Liver (tissue), 9 donors: ENCODE results near the gene CNKSR3. TPM values are rescaled to one million over a fixed set of nuclear protein-coding genes. Genes with fewer than 3 reads are reported as not detected.
A peak's percentile ranks its signal among the peaks of the same experiment; 100 is the strongest.

ENCODE experiments used
- DNase-seq: peaks from one replicate; pipeline ENCODE4 v3.0.0-alpha.2; 2017; ENCODE audit warnings: low spot score
- H3K27ac ChIP-seq, 2 donors: one replicate each; pipeline ENCODE4 v1.7.0; 2013; ENCODE audit warnings: inconsistent platforms in 2 of 2, low read length in 2 of 2, control low read depth in 1 of 2, low read depth in 1 of 2, mild to moderate bottlenecking in 1 of 2
- H3K27me3 ChIP-seq, 4 donors: one replicate each; pipeline versions ENCODE4 v1.6.1 to v1.7.0; 2013; ENCODE audit warnings: low read length in 3 of 4, inconsistent platforms in 1 of 4, mild to moderate bottlenecking in 1 of 4, moderate library complexity in 1 of 4; ENCODE audit not compliant: control insufficient read depth in 4 of 4, insufficient read depth in 4 of 4
- H3K36me3 ChIP-seq, 4 donors: one replicate each; pipeline versions ENCODE4 v1.6.1 to v1.7.0; 2013; ENCODE audit warnings: low read length in 3 of 4, mild to moderate bottlenecking in 3 of 4, low read depth in 1 of 4, moderate library complexity in 1 of 4; ENCODE audit not compliant: control insufficient read depth in 4 of 4, insufficient read depth in 3 of 4
- H3K4me1 ChIP-seq, 4 donors: one replicate each; pipeline versions ENCODE4 v1.6.1 to v1.7.0; 2013; ENCODE audit warnings: low read length in 3 of 4, mild to moderate bottlenecking in 3 of 4, moderate library complexity in 1 of 4; ENCODE audit not compliant: control insufficient read depth in 4 of 4, insufficient read depth in 4 of 4
- H3K4me3 ChIP-seq, 3 donors: one replicate each; pipeline versions ENCODE4 v1.6.1 to v1.7.0; 2013; ENCODE audit warnings: low read length in 3 of 3, control low read depth in 1 of 3, low read depth in 1 of 3, mild to moderate bottlenecking in 1 of 3
- H3K9ac ChIP-seq, 2 donors: one replicate each; pipeline ENCODE4 v1.7.0; 2013; ENCODE audit warnings: low read length in 2 of 2, mild to moderate bottlenecking in 2 of 2, moderate library complexity in 2 of 2, control low read depth in 1 of 2, low read depth in 1 of 2
- H3K9me3 ChIP-seq, 4 donors: one replicate each; pipeline versions ENCODE4 v1.6.1 to v1.7.0; 2013; ENCODE audit warnings: low read length in 3 of 4; ENCODE audit not compliant: control insufficient read depth in 4 of 4
- ATF3 ChIP-seq: IDR thresholded peaks from 2 replicates; pipeline ENCODE4 v1.6.1; 2016; ENCODE audit warnings: antibody characterized with exemption
- CTCF ChIP-seq: fragments of 150-350 bp; IDR thresholded peaks from 2 replicates; pipeline ENCODE4 v1.5.1; 2017; ENCODE audit warnings: improper control_type of control experiment, low read depth, low read length; ENCODE audit not compliant: missing input control
- EGR1 ChIP-seq, 2 donors: IDR thresholded peaks; 2 replicates each; pipeline ENCODE4 v1.6.1; 2016 to 2018; ENCODE audit warnings: antibody characterized with exemption in 2 of 2, low read depth in 2 of 2
- FOXA1 ChIP-seq: IDR thresholded peaks from 2 replicates; pipeline ENCODE4 v1.6.1; 2016; ENCODE audit warnings: antibody characterized with exemption
- FOXA2 ChIP-seq: IDR thresholded peaks from 2 replicates; pipeline ENCODE4 v1.6.1; 2016; ENCODE audit warnings: antibody characterized with exemption
- GABPA ChIP-seq, 2 donors: IDR thresholded peaks in 1 of 2; conservative IDR thresholded peaks in 1 of 2; 2 replicates each; pipeline ENCODE4 v1.6.1; 2016; ENCODE audit warnings: antibody characterized with exemption in 2 of 2, mild to moderate bottlenecking in 1 of 2, moderate library complexity in 1 of 2
- HNF4A ChIP-seq, 2 donors: conservative IDR thresholded peaks; 2 replicates each; pipeline ENCODE4 v1.6.1; 2016; ENCODE audit warnings: antibody characterized with exemption in 2 of 2, mild to moderate bottlenecking in 2 of 2
- HNF4G ChIP-seq: IDR thresholded peaks from 2 replicates; pipeline ENCODE4 v1.6.1; 2016; ENCODE audit warnings: antibody characterized with exemption
- JUND ChIP-seq, 2 donors: IDR thresholded peaks; 2 replicates each; pipeline ENCODE4 v1.6.1; 2016; ENCODE audit warnings: antibody characterized with exemption in 2 of 2
- NR2F2 ChIP-seq: IDR thresholded peaks from 2 replicates; pipeline ENCODE4 v1.6.1; 2016; ENCODE audit warnings: antibody characterized with exemption
- RAD21 ChIP-seq, 2 donors: IDR thresholded peaks; 2 replicates each; pipeline ENCODE4 v1.6.1; 2016; ENCODE audit warnings: antibody characterized with exemption in 2 of 2, mild to moderate bottlenecking in 2 of 2
- REST ChIP-seq: IDR thresholded peaks from 2 replicates; pipeline ENCODE4 v1.6.1; 2016; ENCODE audit warnings: antibody characterized with exemption, mild to moderate bottlenecking
- SP1 ChIP-seq: IDR thresholded peaks from 2 replicates; pipeline ENCODE4 v1.6.1; 2018; ENCODE audit warnings: antibody characterized with exemption, mild to moderate bottlenecking
- TAF1 ChIP-seq: conservative IDR thresholded peaks from 2 replicates; pipeline ENCODE4 v1.6.1; 2016; ENCODE audit warnings: antibody characterized with exemption, mild to moderate bottlenecking
- YY1 ChIP-seq: IDR thresholded peaks from 2 replicates; pipeline ENCODE4 v1.6.1; 2016; ENCODE audit warnings: antibody characterized with exemption, mild to moderate bottlenecking
- ZBTB33 ChIP-seq: IDR thresholded peaks from 2 replicates; pipeline ENCODE4 v1.6.1; 2016; ENCODE audit warnings: antibody characterized with exemption
- WGBS: extraction: QIAGEN DNeasy Blood & Tissue Kit; methylation state at CpG from one replicate; pipeline ENCODE4 v1.1.7; 2013; 5-methylcytosine and 5-hydroxymethylcytosine counted together
- polyA plus RNA-seq, 2 donors: library from polyadenylated mRNA; stranded (reverse) in 1 of 2; unstranded in 1 of 2; fragments of 200-250 nt in 1 of 2; fragments of >200 nt in 1 of 2; fragmentation: Nextera tagmentation in 1 of 2; extraction: Ambion mirVana in 1 of 2; gene quantifications; one replicate each; pipeline versions ENCODE4 v1.2.1 to v1.2.3, GENCODE V29; 2013 to 2015
- total RNA-seq, 2 donors: library from RNA; depleted of rRNA; stranded (reverse); fragments of >200 nt; gene quantifications; one replicate each; pipeline ENCODE4 v1.2.3, GENCODE V29; 2014
- donor health status: healthy.
- donor health status: healthy.
- donor health status: healthy.
- donor health status: healthy.
- donor health status: healthy.

Gene CNKSR3
- total and polyA plus RNA-seq, 4 donors, result 6.4 to 22.7 (median 15.0) TPM

- no peak for TF ChIP-seq REST
Measured at GRCh38 chr6:154441995-154442310, 68.5 kb downstream of the CNKSR3 start (continued).

- H3K27ac ChIP-seq, result peak overlapping the region; percentile 85 to 86
- 53% methylated on average over 1 of the region's 1 CpG for WGBS
- no peaks in the 10 kb centered on the region for H3K9me3 ChIP-seq
- no peaks in the 10 kb centered on the region for H3K27me3 ChIP-seq
- TF ChIP-seq FOXA1 (no peak), ZBTB33 (no peak), TAF1 (no peak), GABPA (IDR thresholded peaks at IDR 0.05 in 1 of 2, conservative IDR thresholded peaks at IDR 0.05 in 1 of 2) (no peak)
- H3K9ac ChIP-seq, result peak overlapping the region; percentile 20 to 93
- DNase-seq, result no peak
- H3K4me1 ChIP-seq, result peaks cover 5 to 41% (median 21%) of the 10 kb centered on the region in 4 donors
- H3K4me3 ChIP-seq, result peak overlapping the region; percentile 47 to 61 (median 57)
- peaks cover 0 to 9% (median 3%) of the 10 kb centered on the region in 4 donors for H3K36me3 ChIP-seq
Measured at GRCh38 chr6:154440422-154441043, 70.0 kb downstream of the CNKSR3 start.

GRCh38 chr6:154440022-154440421 lies 70.5 kb downstream of the CNKSR3 start:
- H3K4me1 ChIP-seq, result peaks cover 5 to 41% (median 20%) of the 10 kb centered on the region in 4 donors
- peak overlapping the region; percentile 85 to 86 for H3K27ac ChIP-seq
- no peaks in the 10 kb centered on the region for H3K9me3 ChIP-seq
- WGBS, result 26% methylated on average over 3 of the region's 3 CpGs
- no peaks in the 10 kb centered on the region for H3K27me3 ChIP-seq
- DNase-seq, result no peak
- H3K4me3 ChIP-seq, result peak overlapping the region in 1 of 3 donors; percentile 47
- H3K36me3 ChIP-seq, result peaks cover 0 to 9% (median 3%) of the 10 kb centered on the region in 4 donors
- H3K9ac ChIP-seq, result peak overlapping the region in 1 of 2 donors; percentile 93
- TF ChIP-seq SP1, result peak; percentile 79
- peak; percentile 17 for TF ChIP-seq NR2F2
- TF ChIP-seq TAF1, result no peak
- peak; percentile 79 for TF ChIP-seq HNF4G
- TF ChIP-seq RAD21 (IDR thresholded peaks at IDR 0.05), result peak in 1 of 2 donors; percentile 27
- TF ChIP-seq EGR1 (IDR thresholded peaks at IDR 0.05; ENCODE audit: low read depth in 2 of 2), result no peak
- TF ChIP-seq CTCF, result no peak
- TF ChIP-seq HNF4A (conservative IDR thresholded peaks at IDR 0.05), result peak; percentile 89 to 92
- TF ChIP-seq ZBTB33, result peak; percentile 59
- peak; percentile 74 for TF ChIP-seq REST
- TF ChIP-seq JUND (IDR thresholded peaks at IDR 0.05), result peak in 1 of 2 donors; percentile 34
- peak; percentile 98 for TF ChIP-seq YY1
- no peak for TF ChIP-seq FOXA2
- TF ChIP-seq ATF3, result no peak
- TF ChIP-seq GABPA (IDR thresholded peaks at IDR 0.05 in 1 of 2, conservative IDR thresholded peaks at IDR 0.05 in 1 of 2), result no peak
